ENCODE data around the gene ITCH. TPM values are rescaled to one million over a fixed set of nuclear protein-coding genes. Genes with fewer than 3 reads are reported as not detected.
"Not testable (repeated sequence)": the region's sequence is repeated elsewhere in the genome, so short reads cannot be mapped to it uniquely, and the experiment has no call there.

ITCH gene
- total RNA-seq, 2 experiments from 2014 or later, result 51.6 to 57.9 TPM

- Mint-ChIP-seq H3K4me1 (peaks cover 39% of the 10 kb centered on the region), H3K9me3 (ENCODE audit: low read depth) (no peaks in the 10 kb centered on the region), H3K36me3 (peaks cover 55% of the 10 kb centered on the region), H3K4me3 (no peak overlapping the region), H3K27ac (no peak overlapping the region), H3K27me3 (no peaks in the 10 kb centered on the region)
- no peak for DNase-seq
- ATAC-seq, result no peak
- CTCF ChIA-PET, result interaction anchor here (1.0 to 1.1 kb wide), 2 partner anchors 12 to 61 kb away, joined by 3 read pairs; partner anchors contain the start of gene ITCH
Observed at GRCh38 chr20:34374209-34374760, 11.2 kb downstream of the ITCH start.

GRCh38 chr20:34375977-34376430, 12.9 kb downstream of the ITCH start:
- no peaks in the 10 kb centered on the region for H3K9me3 Mint-ChIP-seq (ENCODE audit: low read depth)
- peaks cover 49% of the 10 kb centered on the region for H3K36me3 Mint-ChIP-seq
- CTCF ChIA-PET, result interaction anchor here (2.1 kb wide), 1 partner anchor 64 kb away, joined by 9 read pairs; no protein-coding TSS in a partner anchor
- DNase-seq (no peak), ATAC-seq (no peak)
- H3K27ac Mint-ChIP-seq, result no peak overlapping the region
- no peaks in the 10 kb centered on the region for H3K27me3 Mint-ChIP-seq
- no peak overlapping the region for H3K4me3 Mint-ChIP-seq
- H3K4me1 Mint-ChIP-seq, result peaks cover 29% of the 10 kb centered on the region

GRCh38 chr20:34377072-34377847, 14.2 kb downstream of the ITCH start:
- H3K9me3 Mint-ChIP-seq (ENCODE audit: low read depth), result no peaks in the 10 kb centered on the region
- peaks cover 30% of the 10 kb centered on the region for H3K4me1 Mint-ChIP-seq
- peak; percentile 60 for ATAC-seq
- CTCF ChIA-PET, result interaction anchor here (0.7 to 2.1 kb wide), 3 partner anchors 40 to 65 kb away, joined by 3 to 14 read pairs (median 9); no protein-coding TSS in a partner anchor
- DNase-seq, result peak; percentile 48
- H3K36me3 Mint-ChIP-seq, result peaks cover 43% of the 10 kb centered on the region
- H3K27me3 Mint-ChIP-seq, result no peaks in the 10 kb centered on the region
- peak overlapping the region; percentile 44 for H3K27ac Mint-ChIP-seq
- no peak overlapping the region for H3K4me3 Mint-ChIP-seq

- ATAC-seq, result no peak
- H3K27ac Mint-ChIP-seq, result no peak overlapping the region
- peaks cover 13% of the 10 kb centered on the region for H3K4me1 Mint-ChIP-seq
- H3K4me3 Mint-ChIP-seq, result no peak overlapping the region
- H3K9me3 Mint-ChIP-seq (ENCODE audit: low read depth), result no peaks in the 10 kb centered on the region
- DNase-seq, result no peak
- peaks cover 22% of the 10 kb centered on the region for H3K36me3 Mint-ChIP-seq
- H3K27me3 Mint-ChIP-seq, result no peaks in the 10 kb centered on the region
- CTCF ChIA-PET, result no interaction called here
Observed at GRCh38 chr20:34382174-34382573, 19.1 kb downstream of the ITCH start.

- H3K27me3 Mint-ChIP-seq; H3K9me3 Mint-ChIP-seq (ENCODE audit: low read depth); H3K27ac Mint-ChIP-seq; CTCF ChIA-PET; H3K4me1 Mint-ChIP-seq; H3K4me3 Mint-ChIP-seq; ATAC-seq: not testable (repeated sequence)
- peak; percentile 7 for DNase-seq
- peaks cover 16% of the 10 kb centered on the region for H3K36me3 Mint-ChIP-seq
Observed at GRCh38 chr20:34382877-34383455, 19.9 kb downstream of the ITCH start.

GRCh38 chr20:34385464-34385863, 22.4 kb downstream of the ITCH start:
- no peaks in the 10 kb centered on the region for H3K9me3 Mint-ChIP-seq (ENCODE audit: low read depth)
- CTCF ChIA-PET, result interaction anchor here (0.6 kb wide), 1 partner anchor 10 kb away, joined by 6 read pairs; no protein-coding TSS in a partner anchor
- H3K36me3 Mint-ChIP-seq, result peaks cover 14% of the 10 kb centered on the region
- ATAC-seq (no peak), DNase-seq (no peak)
- H3K27ac Mint-ChIP-seq, result no peak overlapping the region
- peaks cover 21% of the 10 kb centered on the region for H3K4me1 Mint-ChIP-seq
- H3K4me3 Mint-ChIP-seq, result no peak overlapping the region
- no peaks in the 10 kb centered on the region for H3K27me3 Mint-ChIP-seq

GRCh38 chr20:34388000-34388399, 24.9 kb downstream of the ITCH start:
- Mint-ChIP-seq H3K36me3 (peaks cover 17% of the 10 kb centered on the region), H3K27ac (no peak overlapping the region), H3K4me3 (no peak overlapping the region), H3K27me3 (no peaks in the 10 kb centered on the region), H3K9me3 (ENCODE audit: low read depth) (no peaks in the 10 kb centered on the region), H3K4me1 (peaks cover 26% of the 10 kb centered on the region)
- CTCF ChIA-PET, result no interaction called here
- ATAC-seq (no peak), DNase-seq (no peak)

- Mint-ChIP-seq H3K4me3 (no peak overlapping the region), H3K27ac (no peak overlapping the region), H3K9me3 (ENCODE audit: low read depth) (no peaks in the 10 kb centered on the region), H3K27me3 (no peaks in the 10 kb centered on the region), H3K4me1 (peaks cover 28% of the 10 kb centered on the region), H3K36me3 (peaks cover 24% of the 10 kb centered on the region)
- no peak for ATAC-seq
- CTCF ChIA-PET, result no interaction called here
- DNase-seq, result no peak
Observed at GRCh38 chr20:34388678-34389077, 25.6 kb downstream of the ITCH start.

GRCh38 chr20:34389206-34389953, 26.3 kb downstream of the ITCH start:
- Mint-ChIP-seq H3K36me3 (peaks cover 26% of the 10 kb centered on the region), H3K27me3 (no peaks in the 10 kb centered on the region), H3K27ac (no peak overlapping the region), H3K9me3 (ENCODE audit: low read depth) (no peaks in the 10 kb centered on the region), H3K4me3 (no peak overlapping the region), H3K4me1 (peaks cover 28% of the 10 kb centered on the region)
- DNase-seq, result no peak
- CTCF ChIA-PET, result no interaction called here
- no peak for ATAC-seq

GRCh38 chr20:34389954-34390555, 27.0 kb downstream of the ITCH start:
- peaks cover 29% of the 10 kb centered on the region for H3K36me3 Mint-ChIP-seq
- peaks cover 28% of the 10 kb centered on the region for H3K4me1 Mint-ChIP-seq
- H3K27me3 Mint-ChIP-seq, result no peaks in the 10 kb centered on the region
- H3K27ac Mint-ChIP-seq, result no peak overlapping the region
- no peak overlapping the region for H3K4me3 Mint-ChIP-seq
- DNase-seq, result no peak
- H3K9me3 Mint-ChIP-seq (ENCODE audit: low read depth), result no peaks in the 10 kb centered on the region
- ATAC-seq, result no peak
- CTCF ChIA-PET, result no interaction called here

GRCh38 chr20:34396408-34396807, 33.3 kb downstream of the ITCH start:
- H3K27ac Mint-ChIP-seq, result no peak overlapping the region
- no peak for ATAC-seq
- H3K27me3 Mint-ChIP-seq, result no peaks in the 10 kb centered on the region
- peaks cover 9% of the 10 kb centered on the region for H3K4me1 Mint-ChIP-seq
- H3K4me3 Mint-ChIP-seq, result no peak overlapping the region
- CTCF ChIA-PET, result no interaction called here
- no peak for DNase-seq
- no peaks in the 10 kb centered on the region for H3K9me3 Mint-ChIP-seq (ENCODE audit: low read depth)
- H3K36me3 Mint-ChIP-seq, result peaks cover 39% of the 10 kb centered on the region

GRCh38 chr20:34397096-34397495, 34.0 kb downstream of the ITCH start:
- H3K4me1 Mint-ChIP-seq, result peaks cover 11% of the 10 kb centered on the region
- no peak overlapping the region for H3K27ac Mint-ChIP-seq
- CTCF ChIA-PET, result interaction anchor here (0.7 kb wide), 1 partner anchor 129 kb away, joined by 3 read pairs; no protein-coding TSS in a partner anchor
- no peak overlapping the region for H3K4me3 Mint-ChIP-seq
- DNase-seq (no peak), ATAC-seq (no peak)
- H3K36me3 Mint-ChIP-seq, result peaks cover 41% of the 10 kb centered on the region
- no peaks in the 10 kb centered on the region for H3K9me3 Mint-ChIP-seq (ENCODE audit: low read depth)
- H3K27me3 Mint-ChIP-seq, result no peaks in the 10 kb centered on the region

- CTCF ChIA-PET, result interaction anchor here (0.9 to 2.4 kb wide), 3 partner anchors 71 to 309 kb away, joined by 3 to 9 read pairs (median 3); no protein-coding TSS in a partner anchor
- H3K4me1 Mint-ChIP-seq, result peaks cover 28% of the 10 kb centered on the region
- DNase-seq; H3K27me3 Mint-ChIP-seq; H3K4me3 Mint-ChIP-seq; ATAC-seq; H3K27ac Mint-ChIP-seq; H3K9me3 Mint-ChIP-seq (ENCODE audit: low read depth): not testable (repeated sequence)
- H3K36me3 Mint-ChIP-seq, result peaks cover 38% of the 10 kb centered on the region
Observed at GRCh38 chr20:34400776-34401175, 37.7 kb downstream of the ITCH start.

Measured in activated CD8-positive, alpha-beta memory T cell treated with anti-CD3 and anti-CD28 coated beads, Interleukin-2, amount 10 ng/mL, durations not matched to agents 7 days and 5 days (primary cell).